ENCODE measurements around the gene CYTH1.

CYTH1 gene

DNA sequence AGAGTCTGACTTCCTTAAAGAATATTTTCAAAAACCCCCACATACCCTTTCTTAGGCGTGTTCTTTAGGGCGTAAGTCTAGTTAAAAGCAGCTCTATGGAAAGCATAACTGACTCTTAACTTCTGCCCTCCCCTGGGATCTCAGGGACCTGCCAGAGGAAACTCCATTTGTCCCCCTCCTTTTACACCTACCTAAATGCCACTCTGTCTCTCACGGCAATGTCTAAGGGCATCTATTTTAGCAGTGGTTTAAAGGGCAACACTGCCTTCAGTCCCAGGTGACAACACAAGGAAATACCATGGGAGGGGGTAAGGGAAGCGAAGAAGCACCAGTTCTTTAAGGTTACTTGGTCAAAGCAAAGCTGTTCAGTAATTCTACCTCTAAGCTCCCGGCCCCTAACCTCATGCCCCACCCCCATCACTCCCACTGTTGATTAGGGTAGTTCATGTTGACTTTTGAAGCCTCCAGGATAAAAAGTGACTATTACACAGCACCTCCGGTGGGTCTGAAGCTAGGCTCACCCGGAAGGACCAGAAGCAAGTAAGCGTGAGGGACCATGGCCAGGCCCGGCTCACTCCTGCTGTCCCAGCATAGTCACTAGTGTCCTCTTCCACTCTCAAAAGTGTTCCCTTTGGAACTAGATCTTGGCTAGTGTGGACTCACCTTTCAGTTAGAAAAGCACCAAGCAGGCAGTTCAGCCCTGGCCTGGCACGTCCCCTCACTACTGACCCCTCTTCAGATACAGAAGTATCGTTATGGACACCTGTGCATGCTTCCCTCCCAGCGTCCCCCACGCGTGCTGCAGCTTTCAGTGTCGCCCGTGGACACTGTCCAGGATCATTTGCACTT, 47.1 kb downstream of the CYTH1 start:
- no peaks in the 10 kb centered on the region for H3K36me3 ChIP-seq (ENCODE audit: control insufficient read depth, insufficient read depth, low read length)
- DNase-seq (ENCODE audit: extremely low read depth, insufficient read length), result no peak
- H3K27me3 ChIP-seq (replicated peaks; ENCODE audit: control insufficient read depth, insufficient read depth, low read length), result no peaks in the 10 kb centered on the region
- H3K4me3 ChIP-seq (replicated peaks; ENCODE audit: low read depth, low read length), result peak overlapping the region; percentile 87
- TF ChIP-seq CTCF (IDR thresholded peaks at IDR 0.05; ENCODE audit: insufficient read depth, low read length, poor library complexity, severe bottlenecking), result no peak

DNA sequence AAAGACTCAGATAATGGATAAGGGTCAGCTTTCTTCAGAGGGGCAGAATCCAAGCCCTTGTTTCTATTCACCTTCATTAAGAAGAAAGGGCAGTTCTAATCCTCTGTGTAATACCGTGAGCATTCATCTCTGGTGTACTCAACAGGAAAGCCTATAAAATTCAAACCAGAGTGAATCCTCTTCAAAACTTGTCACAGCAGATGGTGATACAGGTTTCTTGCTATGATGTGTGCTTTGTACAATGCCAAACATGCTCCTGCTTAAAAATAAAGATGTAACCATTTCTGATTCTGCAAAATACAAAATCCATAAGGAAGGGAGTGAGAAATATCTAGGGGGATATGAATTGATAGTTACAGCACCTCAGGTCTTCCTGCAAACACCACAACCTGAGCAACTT, 49.7 kb downstream of the CYTH1 start:
- peak overlapping the region; percentile 87 for H3K4me3 ChIP-seq (replicated peaks; ENCODE audit: low read depth, low read length)
- H3K27me3 ChIP-seq (replicated peaks; ENCODE audit: control insufficient read depth, insufficient read depth, low read length), result no peaks in the 10 kb centered on the region
- no peak for TF ChIP-seq CTCF (IDR thresholded peaks at IDR 0.05; ENCODE audit: insufficient read depth, low read length, poor library complexity, severe bottlenecking)
- no peak for DNase-seq (ENCODE audit: extremely low read depth, insufficient read length)
- peaks cover 4% of the 10 kb centered on the region for H3K36me3 ChIP-seq (ENCODE audit: control insufficient read depth, insufficient read depth, low read length)

DNA sequence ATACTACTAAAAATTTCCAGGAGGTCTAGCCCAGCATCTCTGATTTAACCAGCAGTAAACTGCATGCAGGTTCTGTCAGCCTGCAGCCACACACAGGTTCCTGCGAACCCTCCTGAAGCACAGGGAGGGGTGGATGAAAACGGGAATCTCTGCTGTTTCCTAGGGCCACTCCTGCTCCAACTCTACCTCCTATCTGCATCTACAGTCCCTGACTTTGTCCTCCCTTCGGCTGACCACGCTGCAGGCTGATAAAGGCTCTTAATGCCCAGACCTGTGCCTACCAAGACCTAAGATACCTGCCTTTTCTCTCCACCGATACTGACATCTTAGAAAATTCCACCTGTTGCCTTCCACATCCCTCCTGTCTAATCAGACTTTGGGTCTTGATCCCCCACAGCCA, 50.2 kb downstream of the CYTH1 start:
- no peak for DNase-seq (ENCODE audit: extremely low read depth, insufficient read length)
- Histone ChIP-seq H3K4me3 (replicated peaks; ENCODE audit: low read depth, low read length) (peak overlapping the region; percentile 87), H3K27me3 (replicated peaks; ENCODE audit: control insufficient read depth, insufficient read depth, low read length) (no peaks in the 10 kb centered on the region), H3K36me3 (ENCODE audit: control insufficient read depth, insufficient read depth, low read length) (peaks cover 6% of the 10 kb centered on the region)
- TF ChIP-seq CTCF (IDR thresholded peaks at IDR 0.05; ENCODE audit: insufficient read depth, low read length, poor library complexity, severe bottlenecking), result no peak

DNA sequence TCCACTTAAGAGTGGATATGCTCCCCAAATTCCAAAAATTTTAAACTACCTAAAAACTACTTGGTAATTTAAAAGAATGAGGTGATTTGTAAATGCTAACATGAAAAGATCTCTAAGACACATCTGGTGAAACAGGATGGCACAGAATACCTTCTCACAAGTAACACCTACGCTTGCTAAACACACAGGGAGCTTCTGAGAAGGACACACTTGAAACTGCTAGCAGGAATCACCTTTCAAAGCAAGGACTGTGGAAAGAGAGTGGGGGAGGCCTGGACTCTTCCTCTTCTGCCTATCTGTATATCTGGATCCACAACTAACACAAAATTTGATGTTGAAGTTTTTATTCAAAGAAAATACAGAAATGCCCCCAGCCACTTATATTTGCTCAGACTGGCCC, 52.4 kb downstream of the CYTH1 start:
- no peak for DNase-seq (ENCODE audit: extremely low read depth, insufficient read length)
- no peaks in the 10 kb centered on the region for H3K27me3 ChIP-seq (replicated peaks; ENCODE audit: control insufficient read depth, insufficient read depth, low read length)
- peak overlapping the region; percentile 48 for H3K4me3 ChIP-seq (replicated peaks; ENCODE audit: low read depth, low read length)

GRCh38 chr17:78728495-78728894, 53.6 kb downstream of the CYTH1 start:
- no peak for TF ChIP-seq CTCF (IDR thresholded peaks at IDR 0.05; ENCODE audit: insufficient read depth, low read length, poor library complexity, severe bottlenecking)
- DNase-seq (ENCODE audit: extremely low read depth, insufficient read length), result no peak
- no peaks in the 10 kb centered on the region for H3K27me3 ChIP-seq (replicated peaks; ENCODE audit: control insufficient read depth, insufficient read depth, low read length)
- peaks cover 6% of the 10 kb centered on the region for H3K36me3 ChIP-seq (ENCODE audit: control insufficient read depth, insufficient read depth, low read length)
- H3K4me3 ChIP-seq (replicated peaks; ENCODE audit: low read depth, low read length), result peak overlapping the region; percentile 25; the same call in 1 of the 2 replicates

More for the DNA sequence above, 52.4 kb downstream of the CYTH1 start:
- TF ChIP-seq CTCF (IDR thresholded peaks at IDR 0.05; ENCODE audit: insufficient read depth, low read length, poor library complexity, severe bottlenecking), result no peak
- peaks cover 6% of the 10 kb centered on the region for H3K36me3 ChIP-seq (ENCODE audit: control insufficient read depth, insufficient read depth, low read length)
